Measurements from ENCODE around the gene SLC28A1. TPM values are rescaled to one million over a fixed set of nuclear protein-coding genes. Genes with fewer than 3 reads are reported as not detected.

Gene SLC28A1
- total and polyA plus RNA-seq, 2 of the 4 experiments (the other 2 are of a cell fraction): not detected

- Histone ChIP-seq H4K5ac (ENCODE audit: low read depth, low read length) (no peak overlapping the region), H3K27me3 (ENCODE audit: control insufficient read depth, insufficient read depth, low read length) (peaks cover 40% of the 10 kb centered on the region), H4K91ac (ENCODE audit: insufficient read depth, low read depth, low read length) (no peak overlapping the region), H3K4ac (ENCODE audit: low read depth, low read length) (no peak overlapping the region), H4K20me1 (ENCODE audit: insufficient read depth, low read length) (no peaks in the 10 kb centered on the region), H2AK9ac (replicated peaks; ENCODE audit: low read depth, low read length, poor library complexity) (no peak overlapping the region), H3K56ac (ENCODE audit: extremely low read depth, insufficient read depth, low read length) (no peak overlapping the region), H3K4me2 (ENCODE audit: low read depth, low read length) (no peak overlapping the region), H2BK15ac (ENCODE audit: low read depth, low read length) (no peak overlapping the region), H3K27ac (ENCODE audit: insufficient read depth, low read length) (no peak overlapping the region), H3K79me1 (ENCODE audit: low read depth in 1 of 2, low read length in 2 of 2) (no peaks in the 10 kb centered on the region), H3K18ac (ENCODE audit: low read depth, low read length) (no peak overlapping the region), H4K8ac (ENCODE audit: low read depth in 2 of 2, low read length in 2 of 2) (no peak overlapping the region), H3K14ac (replicated peaks; ENCODE audit: low read depth, low read length) (no peak overlapping the region), H3K9ac (ENCODE audit: low read depth, low read length) (no peak overlapping the region), H3K9me3 (ENCODE audit: control insufficient read depth, insufficient read depth, low read length) (no peaks in the 10 kb centered on the region), H2BK5ac (ENCODE audit: low read depth, low read length, poor library complexity, severe bottlenecking) (no peak overlapping the region), H3K9me1 (ENCODE audit: insufficient read depth, low read length) (no peaks in the 10 kb centered on the region), H3K23ac (ENCODE audit: low read depth, low read length) (no peak overlapping the region), H2AFZ (replicated peaks; ENCODE audit: low read length, poor library complexity) (peak overlapping the region; percentile 16), H2BK120ac (ENCODE audit: low read depth, low read length) (no peak overlapping the region), H3K4me1 (ENCODE audit: control insufficient read depth, insufficient read depth, low read length) (no peaks in the 10 kb centered on the region), H3K4me3 (ENCODE audit: insufficient read depth, low read depth, low read length) (no peak overlapping the region), H2AK5ac (ENCODE audit: low read depth, low read length) (no peak overlapping the region), H3K36me3 (ENCODE audit: control insufficient read depth, insufficient read depth, low read length) (no peaks in the 10 kb centered on the region), H2BK20ac (ENCODE audit: low read depth, low read length) (no peak overlapping the region)
- intact Hi-C loops (cut with micrococcal nuclease) (no loop called here), in situ Hi-C loops (cut with MboI; ENCODE audit: low sequenced_read_pairs) (no loop called here), dilution Hi-C loops (cut with HindIII; ENCODE audit: low sequenced_read_pairs, unreplicated experiment) (no loop called here)
- no TSS peak for BruUV-seq (replicated peaks)
- ATAC-seq (ENCODE audit: low read depth): no peak
- DNase-seq: no peak
- ChIA-PET POLR2A (ENCODE audit: unreplicated experiment) (no interaction called here), CTCF (no interaction called here)
- TF ChIP-seq MXI1 (IDR thresholded peaks at IDR 0.05; ENCODE audit: borderline replicate concordance, low read depth, low read length): no peak
- WGBS, 2 experiments (ENCODE audit: extremely low coverage in 2 of 2, insufficient read length in 1 of 2): 100% methylated on average over 1 of the region's 12 CpGs; no CpG with 5 or more reads in 1 of the 2 experiments
Observed at GRCh38 chr15:84868037-84868880, 16.2 kb upstream of the SLC28A1 start.
